GM18511 (cell line): ENCODE results near the gene ANKRD60.

Experiments used
- ATAC-seq: cut with Tn5 transposase; IDR thresholded peaks from one replicate; pipeline ENCODE4 v1.9.1; 2021; ENCODE audit warnings: mild to moderate bottlenecking, moderate library complexity; ENCODE audit not compliant: unreplicated experiment

ANKRD60 gene

GRCh38 chr20:58167759-58168158 lies 60.7 kb downstream of the ANKRD60 start:
- no peak for ATAC-seq
